Measurements from ENCODE around the gene PDK3. TPM values are rescaled to one million over a fixed set of nuclear protein-coding genes. Genes with fewer than 3 reads are reported as not detected.
A peak's percentile ranks its signal among the peaks of the same experiment; 100 is the strongest.

The PDK3 gene
- total RNA-seq, 4 donors from 2014 or later: 5.4 to 20.6 (median 12.8) TPM

DNA sequence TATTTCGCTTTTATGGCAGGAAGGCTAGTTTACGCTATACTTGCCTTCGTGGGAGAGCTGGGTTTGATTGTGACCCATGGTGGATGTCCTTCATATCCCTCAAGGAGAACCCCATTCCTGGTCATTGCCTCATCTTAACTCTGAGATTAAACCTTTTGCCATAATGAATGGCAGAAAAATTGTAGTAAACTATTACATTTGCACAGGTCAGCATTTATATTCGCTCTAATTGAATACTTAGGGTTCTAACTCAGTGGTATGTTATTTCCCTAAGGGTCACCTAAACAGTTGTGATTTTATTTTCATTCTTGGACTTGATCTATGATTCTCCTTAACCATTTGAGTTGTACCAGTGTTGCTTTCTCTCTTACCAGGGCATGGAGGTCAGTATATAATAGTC lies 13.4 kb downstream of the PDK3 start:
- Histone ChIP-seq H3K36me3 (no peaks in the 10 kb centered on the region), H3K9me3 (no peaks in the 10 kb centered on the region), H3K4me1 (peaks cover 5 to 34% (median 6%) of the 10 kb centered on the region in 3 donors), H3K27ac (peak overlapping the region in 2 of 4 donors; percentile 44 to 60), H3K4me3 (no peak overlapping the region), H3K27me3 (no peaks in the 10 kb centered on the region)
- intact Hi-C loops (cut with DNase I): no loop called here
- TF ChIP-seq CTCF (IDR thresholded peaks at IDR 0.05) (no peak), POLR2A (IDR thresholded peaks at IDR 0.05) (no peak)
- DNase-seq: no peak
- 78 to 98% methylated on average over 4 of the region's 4 CpGs for WGBS, 2 donors

GRCh38 chrX:24479924-24480323 lies 14.8 kb downstream of the PDK3 start:
- H3K9me3 ChIP-seq: no peaks in the 10 kb centered on the region
- H3K4me3 ChIP-seq: peak overlapping the region in 1 of 4 donors; percentile 34
- H3K27ac ChIP-seq: peak overlapping the region in 3 of 4 donors; percentile 44 to 60 (median 60)
- intact Hi-C loops (cut with DNase I): no loop called here
- peaks cover 0 to 28% (median 6%) of the 10 kb centered on the region in 3 donors for H3K4me1 ChIP-seq
- peak in 1 of 4 donors; percentile 40 for TF ChIP-seq POLR2A (IDR thresholded peaks at IDR 0.05)
- no peak for TF ChIP-seq CTCF (IDR thresholded peaks at IDR 0.05)
- 44 to 50% methylated on average over 6 to 9 of the region's 9 CpGs for WGBS, 2 donors
- H3K27me3 ChIP-seq: no peaks in the 10 kb centered on the region
- DNase-seq: no peak
- H3K36me3 ChIP-seq: no peaks in the 10 kb centered on the region

- TF ChIP-seq POLR2A (IDR thresholded peaks at IDR 0.05) (no peak), CTCF (IDR thresholded peaks at IDR 0.05) (no peak)
- no peak for DNase-seq
- Histone ChIP-seq H3K36me3 (no peaks in the 10 kb centered on the region), H3K4me3 (peak overlapping the region in 1 of 4 donors; percentile 34), H3K9me3 (no peaks in the 10 kb centered on the region), H3K27me3 (no peaks in the 10 kb centered on the region), H3K27ac (peak overlapping the region in 2 of 4 donors; percentile 30 to 60), H3K4me1 (peaks cover 0 to 28% (median 6%) of the 10 kb centered on the region in 3 donors)
- intact Hi-C loops (cut with DNase I): no loop called here
- 68 to 72% methylated on average over 4 to 5 of the region's 5 CpGs for WGBS, 2 donors
Measured at GRCh38 chrX:24480400-24480865, 15.3 kb downstream of the PDK3 start.

- H3K4me1 ChIP-seq: peaks cover 0 to 15% (median 6%) of the 10 kb centered on the region in 3 donors
- WGBS, 2 donors: 64% methylated on average over 3 of the region's 3 CpGs; no CpG with 5 or more reads in 1 of the 2 donors
- DNase-seq: no peak
- no peaks in the 10 kb centered on the region for H3K27me3 ChIP-seq
- H3K4me3 ChIP-seq: no peak overlapping the region
- intact Hi-C loops (cut with DNase I): no loop called here
- no peak overlapping the region for H3K27ac ChIP-seq
- TF ChIP-seq CTCF (IDR thresholded peaks at IDR 0.05) (no peak), POLR2A (IDR thresholded peaks at IDR 0.05) (no peak)
- no peaks in the 10 kb centered on the region for H3K9me3 ChIP-seq
- no peaks in the 10 kb centered on the region for H3K36me3 ChIP-seq
Measured at GRCh38 chrX:24482823-24483415, 17.8 kb downstream of the PDK3 start.

DNA sequence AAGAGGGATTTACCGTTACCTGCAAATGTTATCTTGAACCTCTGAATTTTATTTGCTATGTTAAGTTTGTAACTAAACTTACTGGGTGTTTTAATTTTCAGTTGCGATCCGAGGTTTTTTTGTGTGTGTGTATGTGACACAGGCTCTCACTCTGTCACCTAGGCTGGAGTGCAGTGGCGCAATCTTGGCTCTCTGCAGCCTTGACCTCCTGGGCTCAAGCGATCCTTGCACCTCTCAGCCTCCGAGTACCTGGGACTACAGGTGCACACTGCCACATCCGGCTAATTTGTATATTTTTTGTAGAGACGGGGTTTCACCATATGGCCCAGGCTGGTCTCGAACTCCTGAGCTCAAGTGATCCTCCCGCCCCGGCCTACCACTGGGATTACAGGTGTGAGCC lies 18.5 kb downstream of the PDK3 start:
- intact Hi-C loops (cut with DNase I): no loop called here
- WGBS, 2 donors: 90 to 94% methylated on average over 2 to 11 of the region's 11 CpGs
- TF ChIP-seq POLR2A (IDR thresholded peaks at IDR 0.05): no peak
- TF ChIP-seq CTCF (IDR thresholded peaks at IDR 0.05): no peak

More for the DNA sequence above, 18.5 kb downstream of the PDK3 start:
- no peak overlapping the region for H3K27ac ChIP-seq
- H3K4me3 ChIP-seq: no peak overlapping the region
- no peaks in the 10 kb centered on the region for H3K9me3 ChIP-seq
- no peak for DNase-seq
- no peaks in the 10 kb centered on the region for H3K27me3 ChIP-seq
- peaks cover 0 to 15% (median 6%) of the 10 kb centered on the region in 3 donors for H3K4me1 ChIP-seq
- H3K36me3 ChIP-seq: no peaks in the 10 kb centered on the region
